Activated CD8-positive, alpha-beta memory T cell treated with anti-CD3 and anti-CD28 coated beads, Interleukin-2, amount 50 U/mL, for 24 hours (primary cell): ENCODE data around the gene COL4A6.

Source experiments
- DNase-seq: peaks from one replicate; pipeline ENCODE4 v3.0.0-alpha.2; 2020; ENCODE audit errors: extremely low read depth

The COL4A6 gene

DNA sequence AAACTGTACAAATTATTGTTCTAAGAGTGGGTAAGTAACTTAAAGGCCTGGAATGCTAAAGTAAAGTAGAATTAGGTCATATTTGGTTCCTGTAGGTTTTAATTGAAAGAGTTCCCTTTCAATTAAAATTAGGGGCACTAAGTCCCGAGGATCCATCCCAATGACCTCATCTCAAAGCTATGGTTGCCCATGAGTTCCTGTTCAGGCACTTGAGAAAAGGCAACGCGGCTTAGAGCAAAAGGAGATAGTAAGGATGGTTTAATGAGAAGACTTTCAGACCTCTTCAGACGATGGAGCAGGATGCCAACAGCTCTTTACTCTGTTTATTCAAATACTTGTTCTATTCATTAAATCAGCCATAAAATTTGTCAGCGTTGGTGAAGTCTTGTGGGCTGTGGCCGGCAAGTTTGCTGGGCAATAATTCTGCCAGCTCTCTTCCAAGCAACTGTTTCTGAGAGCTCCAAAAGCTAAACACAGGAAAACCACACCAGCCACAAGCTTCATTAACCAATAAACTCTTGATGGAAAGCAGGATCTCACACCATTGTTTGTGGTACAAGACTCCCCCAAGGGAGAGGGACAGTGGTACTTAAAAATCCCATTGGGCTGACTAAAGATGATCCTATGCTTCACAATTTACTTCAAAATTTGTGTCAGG lies 167.4 kb downstream of the COL4A6 start:
- DNase-seq, result no peak

DNA sequence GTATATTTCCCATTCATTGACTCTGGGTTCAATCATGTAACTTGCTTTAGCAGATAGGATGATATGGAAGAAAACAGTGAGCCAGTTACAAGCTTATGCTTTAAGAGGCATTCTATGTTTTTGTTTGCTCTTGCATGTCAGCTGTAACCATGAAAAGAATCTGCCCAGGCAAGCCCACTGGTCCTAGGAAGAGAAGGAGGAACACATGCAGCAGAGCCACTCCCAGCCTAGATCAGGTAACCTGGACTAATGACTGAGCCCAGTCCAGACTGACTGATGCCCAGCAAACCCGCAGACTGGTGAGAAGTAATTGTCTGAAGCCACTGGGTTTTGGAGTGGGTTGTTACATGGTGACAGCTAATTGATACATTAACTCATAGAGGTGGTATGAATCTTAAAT lies 167.9 kb downstream of the COL4A6 start:
- no peak for DNase-seq

DNA sequence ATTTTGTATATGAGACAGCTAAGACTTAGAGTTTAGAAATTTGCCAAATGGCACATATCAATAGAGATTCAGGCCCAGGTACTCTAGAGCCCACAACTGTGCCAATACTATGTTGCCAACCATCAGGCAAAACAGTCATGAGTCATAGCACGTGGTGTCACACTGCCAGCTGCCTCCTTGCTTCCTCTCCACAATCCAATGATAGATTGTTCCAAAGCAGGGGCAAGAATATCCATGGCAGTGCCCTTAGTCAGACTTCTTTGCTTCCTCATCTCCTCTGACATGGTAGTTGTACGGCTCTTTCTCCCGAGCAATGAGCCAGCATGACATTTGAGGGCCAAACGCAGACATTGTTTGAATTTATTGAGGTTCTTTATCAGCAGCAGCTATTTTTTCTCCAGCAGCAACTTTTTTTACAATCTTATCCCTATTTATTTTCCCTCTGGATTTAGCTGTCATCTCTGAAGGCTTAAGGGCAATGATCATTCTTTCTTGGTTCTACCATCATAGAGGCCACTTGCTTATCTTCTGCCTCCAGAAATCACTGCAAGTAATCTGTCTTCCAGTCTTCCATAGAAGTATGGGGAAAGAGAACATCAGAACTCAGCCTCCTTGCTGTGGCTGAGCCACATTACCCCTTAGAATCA lies 169.7 kb downstream of the COL4A6 start:
- no peak for DNase-seq

DNA sequence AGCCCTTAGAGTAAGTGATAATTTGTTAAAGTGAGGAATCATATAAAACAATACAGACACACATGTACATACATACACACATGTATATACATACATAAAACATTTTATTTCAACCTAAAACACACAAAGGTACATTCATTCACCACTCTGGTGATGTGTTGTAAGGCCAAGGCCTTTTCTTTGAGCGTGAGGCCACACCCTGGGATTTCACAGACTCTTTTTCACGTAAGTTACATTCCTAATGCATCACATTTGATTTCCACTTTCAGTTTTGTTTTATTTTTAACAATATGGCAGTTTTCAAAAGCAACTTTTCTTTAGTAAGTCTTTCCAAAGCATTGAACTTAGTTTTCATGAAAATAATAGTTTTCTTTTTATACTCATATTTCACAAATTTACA lies 170.7 kb downstream of the COL4A6 start:
- DNase-seq, result no peak

DNA sequence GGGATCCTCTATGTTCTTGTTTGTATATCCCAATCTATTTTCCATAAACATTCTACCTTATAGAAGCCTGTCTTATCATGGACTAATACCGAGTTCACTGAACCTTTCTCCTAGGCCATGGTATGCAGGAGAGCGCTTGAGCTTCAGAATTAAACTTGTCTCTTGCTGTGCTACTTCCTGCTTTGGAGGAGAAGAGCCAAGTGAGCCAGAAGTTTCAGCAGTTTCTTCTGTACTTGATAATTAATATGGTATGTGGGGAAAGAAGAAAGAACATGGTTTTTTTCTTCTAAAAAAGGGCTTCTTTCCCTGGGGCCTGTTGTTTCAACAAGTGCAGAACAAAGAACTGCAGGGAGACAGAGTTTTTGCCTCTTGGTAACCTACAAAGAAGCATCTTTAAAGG lies 173.8 kb downstream of the COL4A6 start:
- no peak for DNase-seq

DNA sequence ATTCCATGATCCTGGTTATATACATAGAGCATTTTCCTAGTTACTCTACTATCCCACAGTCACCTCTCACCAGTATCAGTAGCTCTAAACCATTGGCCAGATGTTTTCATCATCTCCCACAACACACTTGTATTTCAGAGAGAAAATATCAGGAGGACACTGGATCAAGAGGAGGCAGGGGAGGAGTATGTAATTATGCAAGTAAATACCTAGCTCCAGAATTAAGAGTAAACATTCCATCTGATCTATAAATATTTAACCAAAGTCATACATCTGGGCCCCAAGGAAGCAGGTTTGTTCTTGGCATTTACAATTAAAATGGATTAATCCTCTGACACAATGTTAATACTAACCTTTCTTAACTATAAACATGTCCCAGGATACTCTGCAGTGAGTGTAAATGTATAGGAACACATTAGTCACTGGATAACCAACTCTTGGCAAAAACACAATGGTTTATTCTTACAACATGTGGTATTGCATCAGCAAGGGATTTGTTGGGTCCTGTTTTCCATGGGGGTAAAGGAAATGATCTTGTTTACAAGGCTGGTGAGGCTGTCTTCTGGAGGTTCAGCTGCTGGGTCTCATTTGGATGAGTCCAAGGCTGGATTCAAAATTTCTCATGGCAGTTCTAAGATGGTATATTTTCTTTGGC lies 176.5 kb downstream of the COL4A6 start:
- no peak for DNase-seq

DNA sequence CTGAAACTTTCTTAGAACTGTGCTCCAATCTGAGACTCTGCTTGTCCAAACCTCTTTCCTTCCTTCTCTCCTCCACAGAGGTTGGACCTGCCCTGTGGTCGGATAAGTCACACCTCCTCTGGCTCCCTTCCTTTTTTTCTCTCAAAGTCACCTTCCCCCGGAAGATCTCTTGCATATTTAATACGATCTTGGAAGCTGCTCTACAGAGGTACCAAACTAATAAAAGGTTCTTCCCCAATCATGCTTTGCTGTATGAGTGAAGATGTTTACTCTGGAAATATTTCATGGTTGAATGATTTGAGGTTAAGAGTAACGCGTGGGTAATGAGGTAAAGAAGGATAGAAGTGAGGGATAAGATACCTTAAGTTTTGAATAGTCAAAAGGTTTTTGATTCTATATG lies 180.7 kb downstream of the COL4A6 start:
- DNase-seq, result no peak

DNA sequence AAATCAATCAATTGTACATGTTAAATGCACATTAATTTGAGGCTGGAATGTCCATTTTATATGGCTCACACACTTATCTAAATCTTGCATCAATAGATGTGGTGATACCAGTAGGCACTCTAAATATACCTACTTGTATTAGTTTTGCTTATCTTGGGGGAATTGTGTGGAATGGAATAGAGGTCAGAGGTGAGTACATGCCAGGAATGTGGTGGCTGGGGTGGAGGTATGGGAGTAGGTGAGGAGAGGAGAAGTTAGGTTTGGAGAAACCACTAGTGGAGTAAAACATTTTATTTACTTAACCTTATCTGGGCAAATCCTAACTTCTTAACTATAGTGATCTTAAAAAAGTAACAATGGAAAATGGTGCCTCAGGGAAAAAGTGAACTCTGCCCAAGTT lies 183.6 kb downstream of the COL4A6 start:
- DNase-seq, result no peak

DNA sequence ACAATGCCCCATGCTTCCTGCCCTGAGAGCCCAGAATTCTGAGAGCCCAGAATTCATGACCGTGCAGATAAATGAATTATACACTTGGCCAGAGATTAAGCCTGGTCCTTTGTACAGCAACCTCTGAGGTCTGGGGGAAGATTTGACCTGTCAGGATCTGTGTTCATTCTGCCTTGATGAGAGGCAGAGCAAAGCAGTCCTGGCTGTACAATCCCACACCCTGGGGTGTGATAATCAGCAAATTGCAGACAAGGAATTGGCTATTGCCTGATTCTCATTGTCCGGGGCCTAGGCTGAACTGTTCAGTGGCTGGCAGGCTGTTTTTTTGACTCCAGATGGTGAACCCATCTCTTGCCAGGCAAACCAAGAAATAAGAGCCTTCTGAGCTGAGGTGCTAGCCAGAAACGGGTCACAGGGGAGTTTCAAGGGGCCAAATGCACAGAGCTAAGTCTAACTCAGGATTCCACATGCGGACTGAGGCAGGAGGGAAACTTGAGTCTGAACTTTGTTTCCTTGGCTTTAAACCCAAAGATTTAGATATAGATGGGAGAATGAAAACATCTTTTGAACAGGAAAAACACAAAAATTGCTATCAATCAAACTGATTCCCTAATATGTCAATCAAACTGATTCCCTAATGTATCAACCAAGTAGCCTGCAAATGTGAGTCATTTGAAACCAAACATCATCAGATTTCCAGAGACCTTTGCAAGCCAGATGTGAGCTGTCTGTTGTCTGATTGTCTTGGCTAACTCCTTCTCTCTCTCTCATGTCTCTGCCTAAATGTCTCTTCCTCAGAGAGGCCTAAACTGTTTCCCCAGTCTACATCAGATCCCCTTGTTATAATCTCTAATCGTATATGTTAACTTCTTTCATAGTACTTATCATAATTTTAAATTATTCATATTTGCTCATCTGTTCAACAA lies 187.3 kb downstream of the COL4A6 start:
- DNase-seq, result no peak

DNA sequence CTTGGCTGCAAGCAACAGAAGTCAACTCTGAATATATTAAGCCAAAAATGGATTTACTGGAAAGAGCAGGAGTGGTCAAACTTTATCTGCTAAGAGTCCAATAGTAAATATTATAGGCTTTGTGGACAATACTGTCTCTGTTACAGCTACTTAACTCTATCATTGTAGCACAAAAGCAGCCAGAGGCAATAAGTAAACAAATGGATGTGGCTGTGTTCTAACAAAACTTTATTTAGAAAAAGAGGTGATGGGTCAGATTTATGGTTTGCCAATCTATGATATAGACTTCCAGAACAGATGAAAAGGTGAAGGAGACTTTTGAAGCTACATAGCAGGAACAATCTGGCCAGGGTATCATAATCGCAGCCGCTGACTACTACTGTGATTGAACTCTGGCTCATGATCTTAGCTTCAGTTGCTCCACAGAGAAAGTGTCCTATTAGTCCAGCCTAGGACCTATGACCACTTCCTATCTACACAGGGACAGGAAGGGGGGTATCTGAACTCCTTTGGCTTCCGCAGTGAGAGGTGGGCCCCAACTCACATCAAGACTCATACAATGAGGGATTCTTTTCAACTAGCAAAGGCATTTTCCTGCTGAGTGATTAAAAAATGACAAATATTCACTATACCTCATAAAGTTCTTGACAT lies 191.8 kb downstream of the COL4A6 start:
- DNase-seq, result no peak

DNA sequence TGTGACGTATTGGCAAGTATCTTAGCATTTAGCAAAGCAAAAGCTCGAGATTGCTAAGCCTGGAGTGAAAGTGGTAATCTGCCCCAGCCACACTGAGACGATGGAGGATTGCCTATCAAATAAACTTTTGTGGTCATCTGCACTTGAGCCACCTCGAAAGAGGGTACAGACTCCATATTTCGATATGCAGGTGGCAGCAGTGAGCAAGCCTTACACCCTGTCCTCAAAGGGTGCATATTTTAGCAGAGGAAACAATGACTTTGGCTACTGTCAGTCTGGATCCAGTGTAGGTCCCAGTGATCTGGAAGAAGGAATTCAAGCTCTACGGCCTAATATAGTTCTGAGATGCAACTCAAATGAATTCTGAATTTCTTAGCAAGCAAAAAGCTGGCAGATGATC lies 192.8 kb downstream of the COL4A6 start:
- DNase-seq, result no peak

DNA sequence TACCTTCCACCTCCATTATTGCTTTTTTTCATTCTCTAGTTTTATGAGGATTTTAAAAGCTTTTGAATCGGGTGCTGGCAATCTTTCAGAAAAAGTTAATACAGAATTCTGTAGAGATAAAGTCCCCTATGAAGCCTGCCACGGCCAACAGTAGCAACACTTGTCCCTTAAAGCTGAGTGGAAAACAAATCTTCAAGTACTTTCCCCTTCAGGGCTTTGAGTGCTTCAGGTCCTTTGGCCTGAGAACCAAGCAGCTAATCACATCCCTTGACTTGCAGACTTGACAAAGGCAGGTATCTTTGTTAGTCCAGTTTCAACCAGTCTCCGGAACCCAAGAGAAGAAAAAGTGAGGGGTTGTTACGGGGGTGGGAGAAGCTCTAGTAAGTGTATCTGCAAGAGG lies 202.2 kb downstream of the COL4A6 start:
- no peak for DNase-seq

DNA sequence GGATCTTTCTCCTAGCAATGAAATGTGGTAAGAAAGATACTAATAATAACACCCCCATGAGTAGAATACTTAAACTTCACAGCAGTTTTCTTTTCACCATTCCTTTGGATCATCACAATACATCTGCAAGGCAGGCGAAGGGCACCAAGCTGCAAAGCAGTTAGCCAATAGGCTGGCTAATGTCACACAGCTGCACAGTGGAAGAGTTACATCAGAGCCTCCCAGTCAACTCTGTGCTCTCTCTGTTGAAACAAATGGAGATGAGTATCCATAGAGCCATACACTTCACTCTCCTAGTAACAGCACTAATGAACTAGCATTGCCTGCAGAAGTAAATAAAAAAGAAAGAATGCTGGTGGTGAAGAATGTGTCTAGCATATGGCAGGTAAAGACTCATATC lies 207.6 kb downstream of the COL4A6 start:
- DNase-seq, result no peak

DNA sequence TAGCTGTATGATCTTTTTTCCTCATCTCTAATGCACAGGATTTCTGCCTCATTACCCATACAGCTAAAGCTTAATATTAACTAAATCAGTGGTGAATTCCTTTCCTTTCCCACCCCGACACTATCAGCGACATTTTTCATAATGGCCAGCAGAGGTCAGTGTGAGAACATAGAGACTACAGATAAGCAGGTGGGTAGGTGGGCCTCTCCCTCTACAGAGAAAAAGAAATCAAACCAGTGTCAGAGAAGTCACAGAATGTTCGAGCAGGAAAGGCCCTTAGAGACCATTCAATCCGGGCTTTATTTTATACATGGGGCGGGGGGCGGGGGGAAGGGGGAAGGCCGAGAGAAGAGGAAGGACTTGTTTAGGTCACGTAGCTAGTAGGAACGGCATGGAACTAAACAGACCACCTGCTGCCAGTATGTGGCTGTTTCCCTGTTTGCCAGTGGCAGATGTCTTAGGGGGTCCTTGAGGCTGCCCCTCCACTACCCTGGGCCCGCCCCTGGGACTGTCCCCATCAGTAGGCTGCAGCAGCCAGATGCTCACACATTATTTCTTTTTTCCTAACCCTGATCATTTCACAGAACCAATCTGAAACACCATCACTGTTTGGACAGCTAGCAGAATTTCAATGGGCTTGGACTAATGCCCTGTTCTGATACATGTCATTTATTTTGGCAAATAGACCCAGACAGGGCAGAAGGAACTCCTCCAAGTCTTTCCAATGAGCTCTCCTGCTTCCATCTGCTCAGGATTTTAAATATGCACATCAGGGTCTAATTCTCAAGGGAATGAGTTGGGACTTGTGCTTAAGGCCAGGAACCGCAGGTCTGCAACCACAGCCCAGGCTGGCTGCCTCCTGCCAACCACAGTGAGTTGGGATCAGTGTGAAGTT lies 213.2 kb downstream of the COL4A6 start:
- no peak for DNase-seq

DNA sequence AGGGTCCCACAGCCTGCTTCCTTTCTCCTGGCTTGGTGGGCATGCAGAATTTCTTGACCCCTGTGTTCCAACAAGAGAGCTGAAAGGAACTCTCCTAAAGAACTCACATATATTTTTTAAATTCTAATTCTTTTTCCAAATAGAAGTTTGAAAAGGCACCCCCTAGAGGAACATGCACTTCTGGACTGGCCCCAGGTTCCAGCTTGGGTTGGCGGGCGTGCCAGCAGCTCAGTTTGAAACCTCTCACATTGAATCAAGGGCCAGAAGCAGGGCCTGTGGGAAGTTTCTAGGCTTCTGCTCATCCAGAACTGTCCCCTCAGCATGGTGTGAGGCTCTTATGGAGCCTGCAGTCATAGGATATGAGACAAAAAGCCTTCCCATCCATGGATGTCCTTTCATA lies 214.0 kb downstream of the COL4A6 start:
- no peak for DNase-seq

DNA sequence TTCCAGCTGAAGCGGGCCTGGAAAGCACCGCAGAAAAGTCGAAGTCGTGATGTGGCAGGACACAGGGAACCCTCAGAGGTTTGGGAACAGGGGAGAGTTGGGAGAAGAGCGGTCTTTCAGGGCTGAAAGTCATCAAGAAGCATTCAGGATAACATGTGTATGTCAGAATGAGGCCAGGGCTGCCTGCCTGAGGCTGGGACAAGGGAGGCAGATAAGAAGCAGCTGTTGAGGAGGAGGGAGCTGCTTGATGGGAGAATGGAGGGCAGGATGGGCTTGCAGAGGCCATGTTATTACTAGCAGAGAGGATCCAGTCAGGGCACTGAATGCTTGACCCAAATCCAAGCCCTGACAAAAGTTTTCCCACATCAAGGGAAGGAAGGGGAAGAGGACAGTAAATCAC lies 214.6 kb downstream of the COL4A6 start:
- no peak for DNase-seq

DNA sequence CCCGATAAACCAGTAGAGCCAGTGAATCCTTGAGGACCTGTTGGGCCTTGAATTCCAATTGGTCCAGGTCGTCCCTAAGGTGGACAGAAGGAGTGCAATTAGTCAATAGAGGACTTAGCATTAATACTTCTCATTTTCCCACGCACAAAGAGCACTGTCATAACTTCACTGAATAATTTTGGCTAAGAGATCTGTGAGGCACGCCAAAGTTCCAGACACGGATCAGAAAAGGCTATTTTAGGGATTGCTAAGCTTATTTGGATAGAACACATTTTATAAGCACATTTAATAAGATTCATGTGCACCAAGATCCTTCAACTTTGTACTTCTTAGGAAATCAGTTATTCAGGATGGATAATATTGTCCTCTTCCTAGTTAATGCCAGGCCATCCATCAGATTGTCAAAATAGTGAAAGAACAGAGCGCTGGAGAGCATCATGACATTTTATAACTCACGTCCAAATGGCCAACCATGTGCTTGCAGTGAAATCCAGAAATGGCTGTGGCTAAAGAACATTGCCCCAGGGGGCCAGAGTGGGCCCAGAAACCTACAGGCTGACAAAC lies 216.8 kb downstream of the COL4A6 start:
- no peak for DNase-seq

DNA sequence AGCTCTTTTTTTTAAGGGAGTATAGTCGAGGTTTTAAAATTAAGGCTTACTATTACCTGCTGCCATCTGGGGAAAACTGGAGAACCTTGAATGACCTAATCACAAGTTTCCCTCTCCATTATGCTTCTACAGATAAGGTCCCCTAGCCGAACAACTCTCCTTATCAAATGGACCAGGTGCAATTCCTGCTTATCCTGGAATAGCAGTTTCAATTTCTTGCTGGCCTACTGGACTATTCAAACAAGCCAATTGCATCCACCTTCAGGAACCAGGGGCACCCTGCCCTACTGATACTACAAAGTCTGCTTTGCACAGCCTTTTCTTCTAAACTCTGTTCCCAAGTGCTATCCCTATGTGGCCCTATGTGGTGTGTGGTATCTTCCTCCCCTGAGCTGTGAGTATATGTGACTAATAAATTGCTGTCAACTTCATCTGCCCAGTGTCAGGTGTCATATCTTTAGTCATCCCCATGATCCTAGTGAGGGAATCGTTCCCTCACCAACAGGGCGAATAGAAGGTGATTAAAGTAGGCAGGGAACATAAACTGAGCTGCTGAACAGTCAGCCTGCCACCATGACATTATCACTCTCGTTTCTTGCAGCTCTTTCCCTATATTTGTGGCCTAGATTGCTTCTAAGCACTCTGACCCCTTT lies 218.1 kb downstream of the COL4A6 start:
- DNase-seq, result no peak

DNA sequence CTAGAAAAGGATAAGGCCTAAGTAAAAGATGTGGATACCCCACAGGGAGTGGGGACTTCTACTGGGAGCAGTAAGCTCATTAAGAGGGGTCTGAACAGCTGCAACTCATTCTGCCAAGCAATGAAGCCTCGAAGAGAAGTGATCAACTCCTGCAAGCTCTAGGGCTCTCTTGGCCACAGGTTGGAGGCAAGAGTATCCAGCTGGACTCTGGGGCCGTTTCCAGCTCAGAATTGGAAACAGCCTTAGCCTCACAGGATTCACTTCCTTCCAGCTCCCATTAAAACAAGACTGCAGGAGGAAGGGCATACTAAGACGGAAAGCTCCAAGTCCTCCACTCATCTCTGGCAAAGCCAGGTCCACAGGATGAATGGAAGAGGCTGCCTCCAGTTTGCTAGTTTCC lies 220.3 kb downstream of the COL4A6 start:
- no peak for DNase-seq
